ENCODE measurements around the gene ENO2. TPM values are rescaled to one million over a fixed set of nuclear protein-coding genes. Genes with fewer than 3 reads are reported as not detected.
"Not testable (repeated sequence)": the region's sequence is repeated elsewhere in the genome, so short reads cannot be mapped to it uniquely, and the experiment has no call there.

ENO2 gene
- total RNA-seq, 4 donors from 2014 or later: 0.97 to 6.2 (median 1.8) TPM

DNA sequence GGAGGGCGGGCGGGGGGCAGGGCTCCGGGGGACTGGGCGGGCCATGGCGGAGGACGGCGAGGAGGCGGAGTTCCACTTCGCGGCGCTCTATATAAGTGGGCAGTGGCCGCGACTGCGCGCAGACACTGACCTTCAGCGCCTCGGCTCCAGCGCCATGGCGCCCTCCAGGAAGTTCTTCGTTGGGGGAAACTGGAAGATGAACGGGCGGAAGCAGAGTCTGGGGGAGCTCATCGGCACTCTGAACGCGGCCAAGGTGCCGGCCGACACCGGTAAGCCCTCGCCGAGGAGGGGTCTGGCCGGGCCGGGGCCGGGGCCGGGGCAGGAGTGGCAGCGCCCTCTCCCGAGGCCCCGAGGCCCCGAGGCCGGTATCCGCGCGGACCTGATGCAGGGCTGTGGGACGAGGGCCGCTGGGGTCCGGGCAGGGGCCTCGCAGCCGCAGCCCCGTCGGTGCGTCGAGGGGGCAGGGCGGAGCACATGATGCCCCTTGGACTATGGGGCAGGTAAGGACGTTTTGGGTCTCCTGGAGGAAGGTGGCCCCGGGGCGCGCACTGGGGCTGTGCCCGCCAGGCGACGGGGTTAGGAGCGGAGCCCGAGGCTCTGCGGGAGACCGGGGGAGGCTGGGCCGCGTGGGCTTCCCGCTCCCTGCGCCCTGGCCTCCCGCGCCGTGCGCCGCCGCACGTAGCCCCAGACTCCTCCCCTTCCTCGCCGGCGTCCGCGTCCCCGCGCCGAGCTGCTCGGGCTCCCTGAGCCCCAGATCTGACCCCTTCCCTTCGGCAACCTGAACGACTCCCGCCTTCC, 46.8 kb upstream of the ENO2 start, which contains the start of gene TPI1:
Gene TPI1, plus strand, starts transcription at position 119 of the 798 bp plus-strand sequence. Its CDS starts 36 bp downstream, at position 155.
- H3K9me3 ChIP-seq: no peaks in the 10 kb centered on the region
- H3K27me3 ChIP-seq: no peaks in the 10 kb centered on the region
- H3K4me1 ChIP-seq: peaks cover 35 to 38% of the 10 kb centered on the region in 2 donors
- ATAC-seq (peak; percentile 83 to 84), DNase-seq (peak; percentile 79 to 83)
- in situ Hi-C loops (cut with MboI; ENCODE audit: low sequenced_read_pairs in 4 of 4): no loop called here
- peaks cover 0 to 59% of the 10 kb centered on the region in 2 donors for H3K36me3 ChIP-seq
- peak within 1 kb of the TSS; percentile 74 to 99 (median 91) for H3K4me3 ChIP-seq
- H3K27ac ChIP-seq: peak within 1 kb of the TSS; percentile 93 to 100 (median 99)
- TF ChIP-seq POLR2A (IDR thresholded peaks at IDR 0.05): peak; percentile 95 to 98
- TF ChIP-seq, protein P1, sequence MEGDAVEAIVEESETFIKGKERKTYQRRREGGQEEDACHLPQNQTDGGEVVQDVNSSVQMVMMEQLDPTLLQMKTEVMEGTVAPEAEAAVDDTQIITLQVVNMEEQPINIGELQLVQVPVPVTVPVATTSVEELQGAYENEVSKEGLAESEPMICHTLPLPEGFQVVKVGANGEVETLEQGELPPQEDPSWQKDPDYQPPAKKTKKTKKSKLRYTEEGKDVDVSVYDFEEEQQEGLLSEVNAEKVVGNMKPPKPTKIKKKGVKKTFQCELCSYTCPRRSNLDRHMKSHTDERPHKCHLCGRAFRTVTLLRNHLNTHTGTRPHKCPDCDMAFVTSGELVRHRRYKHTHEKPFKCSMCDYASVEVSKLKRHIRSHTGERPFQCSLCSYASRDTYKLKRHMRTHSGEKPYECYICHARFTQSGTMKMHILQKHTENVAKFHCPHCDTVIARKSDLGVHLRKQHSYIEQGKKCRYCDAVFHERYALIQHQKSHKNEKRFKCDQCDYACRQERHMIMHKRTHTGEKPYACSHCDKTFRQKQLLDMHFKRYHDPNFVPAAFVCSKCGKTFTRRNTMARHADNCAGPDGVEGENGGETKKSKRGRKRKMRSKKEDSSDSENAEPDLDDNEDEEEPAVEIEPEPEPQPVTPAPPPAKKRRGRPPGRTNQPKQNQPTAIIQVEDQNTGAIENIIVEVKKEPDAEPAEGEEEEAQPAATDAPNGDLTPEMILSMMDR (IDR thresholded peaks at IDR 0.05 in 4 of 5, conservative IDR thresholded peaks at IDR 0.05 in 1 of 5): no peak
- intact Hi-C loops (cut with DNase I; ENCODE audit: low total_unique reads): loop anchor here (1.0 to 5.0 kb wide), 4 partner anchors 15 to 151 kb away; partner anchors contain the start of genes C12orf57, LPCAT3, RNU7-1 and USP5

DNA sequence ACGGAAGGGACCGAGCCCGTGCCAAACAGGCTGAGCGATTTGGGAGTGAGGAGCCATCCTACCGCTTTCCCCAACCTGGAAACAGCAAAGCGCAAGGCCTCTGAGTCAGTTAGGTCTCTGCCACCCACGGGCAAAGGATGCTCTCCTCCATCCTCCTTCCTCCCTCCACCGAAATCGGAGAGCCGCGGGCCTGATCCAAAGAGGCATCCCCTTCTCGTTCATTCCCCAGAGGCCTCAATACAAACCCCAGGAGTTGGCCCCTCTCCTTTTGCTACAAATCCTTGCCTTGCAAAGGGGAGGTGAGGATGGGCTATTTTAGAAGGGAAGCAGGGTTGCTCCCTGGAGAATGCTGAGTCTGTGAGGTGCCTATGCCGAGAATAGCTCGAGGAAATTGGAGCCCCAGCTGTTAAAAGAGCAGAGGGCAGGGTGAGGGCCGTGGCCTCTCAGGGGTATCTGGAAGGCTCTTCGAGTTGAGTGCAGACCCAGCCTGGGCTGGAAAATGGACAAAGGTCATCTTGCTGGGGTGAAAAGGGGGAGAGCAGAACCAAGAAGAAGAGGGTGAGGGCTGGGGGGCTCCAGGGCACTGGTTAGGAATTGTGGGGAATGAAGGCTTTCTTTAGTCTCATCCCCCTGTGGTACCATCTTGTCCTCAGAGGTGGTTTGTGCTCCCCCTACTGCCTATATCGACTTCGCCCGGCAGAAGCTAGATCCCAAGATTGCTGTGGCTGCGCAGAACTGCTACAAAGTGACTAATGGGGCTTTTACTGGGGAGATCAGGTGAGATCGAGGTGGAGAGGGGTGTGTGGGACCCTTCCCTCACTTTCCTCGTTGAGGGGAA, 46.0 kb upstream of the ENO2 start:
- Histone ChIP-seq H3K4me1 (peaks cover 35 to 38% of the 10 kb centered on the region in 2 donors), H3K4me3 (peak overlapping the region; percentile 74 to 99 (median 91)), H3K27me3 (no peaks in the 10 kb centered on the region), H3K9me3 (no peaks in the 10 kb centered on the region), H3K36me3 (peaks cover 0 to 51% of the 10 kb centered on the region in 2 donors), H3K27ac (peak overlapping the region; percentile 93 to 100 (median 99))
- TF ChIP-seq, protein P1 (IDR thresholded peaks at IDR 0.05 in 4 of 5, conservative IDR thresholded peaks at IDR 0.05 in 1 of 5): no peak
- TF ChIP-seq POLR2A (IDR thresholded peaks at IDR 0.05): no peak
- intact Hi-C loops (cut with DNase I; ENCODE audit: low total_unique reads) (loop anchor here (1.0 to 5.0 kb wide), 3 partner anchors 23 to 150 kb away; partner anchors contain the start of genes C12orf57, LPCAT3 and RNU7-1), in situ Hi-C loops (cut with MboI; ENCODE audit: low sequenced_read_pairs in 4 of 4) (no loop called here)
- DNase-seq: peak in 1 of 2 donors; percentile 52
- peak; percentile 1 to 11 for ATAC-seq

DNA sequence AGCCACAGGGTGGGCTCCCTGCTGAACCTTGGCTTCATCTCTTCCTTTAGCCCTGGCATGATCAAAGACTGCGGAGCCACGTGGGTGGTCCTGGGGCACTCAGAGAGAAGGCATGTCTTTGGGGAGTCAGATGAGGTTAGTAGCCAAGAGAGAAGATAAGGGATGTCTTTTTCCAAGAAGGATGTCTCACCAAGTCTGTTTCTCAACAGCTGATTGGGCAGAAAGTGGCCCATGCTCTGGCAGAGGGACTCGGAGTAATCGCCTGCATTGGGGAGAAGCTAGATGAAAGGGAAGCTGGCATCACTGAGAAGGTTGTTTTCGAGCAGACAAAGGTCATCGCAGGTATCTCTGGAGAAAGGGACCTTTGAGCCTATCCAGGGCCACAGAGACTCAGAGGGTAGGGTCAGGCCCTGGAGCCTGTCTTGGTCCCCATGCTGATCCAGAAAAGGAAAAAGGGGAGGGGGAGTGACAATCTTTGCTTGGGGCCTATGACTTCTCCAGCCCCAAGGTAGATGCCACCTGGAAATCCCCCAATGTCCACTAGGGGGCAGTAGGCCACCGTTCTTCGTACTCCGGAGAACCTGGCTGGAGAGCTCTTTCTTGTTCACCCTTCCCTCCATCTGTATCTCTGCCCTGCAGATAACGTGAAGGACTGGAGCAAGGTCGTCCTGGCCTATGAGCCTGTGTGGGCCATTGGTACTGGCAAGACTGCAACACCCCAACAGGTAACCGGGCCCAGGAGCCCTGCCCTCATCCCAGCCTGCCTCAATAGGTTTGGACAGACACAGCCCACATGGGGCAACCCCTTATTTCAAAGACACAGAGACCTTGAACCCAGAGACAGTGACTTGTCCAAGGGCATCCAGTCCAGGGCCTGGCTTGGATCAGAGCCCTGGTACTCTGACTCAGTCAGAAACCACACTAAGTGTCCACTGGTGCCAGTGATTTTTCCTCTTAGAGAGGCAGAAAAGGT, 45.0 kb upstream of the ENO2 start:
- H3K27ac ChIP-seq: peak overlapping the region; percentile 93 to 100 (median 99)
- H3K4me3 ChIP-seq: peak overlapping the region; percentile 74 to 99 (median 91)

DNA sequence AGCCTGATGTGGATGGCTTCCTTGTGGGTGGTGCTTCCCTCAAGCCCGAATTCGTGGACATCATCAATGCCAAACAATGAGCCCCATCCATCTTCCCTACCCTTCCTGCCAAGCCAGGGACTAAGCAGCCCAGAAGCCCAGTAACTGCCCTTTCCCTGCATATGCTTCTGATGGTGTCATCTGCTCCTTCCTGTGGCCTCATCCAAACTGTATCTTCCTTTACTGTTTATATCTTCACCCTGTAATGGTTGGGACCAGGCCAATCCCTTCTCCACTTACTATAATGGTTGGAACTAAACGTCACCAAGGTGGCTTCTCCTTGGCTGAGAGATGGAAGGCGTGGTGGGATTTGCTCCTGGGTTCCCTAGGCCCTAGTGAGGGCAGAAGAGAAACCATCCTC, 44.1 kb upstream of the ENO2 start:
- Histone ChIP-seq H3K4me1 (peaks cover 38 to 39% of the 10 kb centered on the region in 2 donors), H3K36me3 (peaks cover 0 to 32% of the 10 kb centered on the region in 2 donors), H3K27ac (peak overlapping the region in 2 of 4 donors; percentile 93 to 100)
- H3K27me3 ChIP-seq; in situ Hi-C loops (cut with MboI; ENCODE audit: low sequenced_read_pairs in 4 of 4); DNase-seq; H3K4me3 ChIP-seq; ATAC-seq; H3K9me3 ChIP-seq: not testable (repeated sequence)
- intact Hi-C loops (cut with DNase I; ENCODE audit: low total_unique reads): loop anchor here (5.0 kb wide), 1 partner anchor 92 kb away; no protein-coding TSS in a partner anchor

More for the DNA sequence above, 45.0 kb upstream of the ENO2 start:
- ATAC-seq: peak; percentile 23 to 40
- TF ChIP-seq, protein P1 (IDR thresholded peaks at IDR 0.05 in 4 of 5, conservative IDR thresholded peaks at IDR 0.05 in 1 of 5): peak; percentile 81 to 92 (median 90)
- no peak for TF ChIP-seq POLR2A (IDR thresholded peaks at IDR 0.05)
- Histone ChIP-seq H3K9me3 (no peaks in the 10 kb centered on the region), H3K36me3 (peaks cover 0 to 42% of the 10 kb centered on the region in 2 donors), H3K27me3 (no peaks in the 10 kb centered on the region), H3K4me1 (peaks cover 38 to 39% of the 10 kb centered on the region in 2 donors)
- in situ Hi-C loops (cut with MboI; ENCODE audit: low sequenced_read_pairs in 4 of 4) (no loop called here), intact Hi-C loops (cut with DNase I; ENCODE audit: low total_unique reads) (loop anchor here (1.0 to 5.0 kb wide), 4 partner anchors 22 to 149 kb away; partner anchors contain the start of genes C12orf57, LPCAT3 and RNU7-1)
- peak; percentile 58 to 82 for DNase-seq

Measured in gastrocnemius medialis (tissue), 4 donors.